ENCODE results near the gene TNFRSF9.
"Not testable (repeated sequence)": the region's sequence is repeated elsewhere in the genome, so short reads cannot be mapped to it uniquely, and the experiment has no call there.

The TNFRSF9 gene

DNA sequence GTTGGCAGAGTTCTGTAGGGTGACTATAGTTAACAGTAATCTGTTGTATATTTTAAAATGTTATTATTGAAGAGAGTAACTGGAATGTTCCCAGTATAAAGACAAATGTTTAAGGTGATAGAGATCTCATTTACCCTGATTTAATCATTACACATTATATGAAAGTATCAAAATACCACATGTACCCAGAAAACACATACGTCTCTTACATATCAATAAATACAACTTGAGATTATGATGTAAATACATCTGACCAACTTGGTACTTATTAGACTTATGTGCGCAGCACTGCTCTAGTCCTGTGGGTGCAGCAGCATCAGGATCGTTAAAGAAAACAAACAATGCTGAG, 20.2 kb upstream of the TNFRSF9 start:
- no peak for DNase-seq

DNA sequence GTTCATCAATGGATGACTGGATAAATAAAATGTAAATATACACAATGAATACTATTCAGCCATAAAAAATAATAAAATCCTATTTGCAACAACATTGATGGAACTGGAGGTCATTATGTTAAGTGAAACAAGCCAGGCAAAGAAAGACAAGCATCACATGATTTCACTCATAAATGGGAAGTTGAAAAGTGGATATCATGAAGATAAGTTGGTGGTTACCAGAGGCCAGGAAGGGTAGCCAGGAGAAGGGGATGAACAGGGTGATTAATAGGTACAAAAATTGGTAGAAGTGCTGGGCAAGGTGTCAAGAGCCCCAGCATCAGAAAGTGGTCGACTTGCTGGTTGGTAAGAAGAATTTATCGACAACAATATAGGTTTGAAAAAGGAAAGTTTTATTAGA, 19.5 kb upstream of the TNFRSF9 start:
- no peak for DNase-seq

DNA sequence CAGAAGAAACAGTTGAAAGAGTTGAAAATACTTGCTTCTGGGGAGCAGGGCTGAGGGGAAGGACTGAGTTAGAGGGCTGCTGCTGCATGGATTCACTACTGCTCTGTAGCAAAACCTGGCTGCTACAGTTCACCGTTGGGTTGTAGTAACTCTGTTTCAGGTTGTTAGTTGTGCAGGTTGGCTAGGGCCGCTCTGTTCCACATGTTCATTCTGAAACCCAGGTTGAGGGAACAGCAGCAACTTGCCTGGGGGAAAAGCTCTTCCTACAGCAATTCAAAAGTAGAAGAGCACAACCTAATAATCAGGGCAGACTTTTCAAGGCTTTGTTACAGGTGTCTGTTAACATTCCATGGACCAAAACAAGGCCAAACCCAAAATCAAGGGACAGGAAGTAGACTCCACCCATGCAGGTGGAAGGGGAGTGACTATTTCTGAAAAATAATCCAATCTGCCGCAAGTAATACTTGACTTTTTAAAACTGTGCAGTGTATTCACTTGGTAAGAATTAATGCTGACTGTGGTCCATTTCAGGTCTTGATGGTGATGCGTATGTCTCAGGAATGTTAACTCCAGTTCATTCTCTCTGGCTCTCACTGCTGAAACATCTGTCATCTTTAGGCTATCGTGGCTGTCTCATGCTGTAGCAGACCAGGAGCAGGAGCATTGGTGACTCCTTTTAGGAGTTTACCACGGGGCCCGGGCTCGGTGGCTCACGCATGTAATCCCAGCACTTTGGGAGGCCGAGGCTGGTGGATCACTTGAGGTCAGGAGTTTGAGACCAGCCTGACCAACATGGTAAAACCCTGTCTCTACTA, 15.8 kb upstream of the TNFRSF9 start:
- DNase-seq, result no peak

DNA sequence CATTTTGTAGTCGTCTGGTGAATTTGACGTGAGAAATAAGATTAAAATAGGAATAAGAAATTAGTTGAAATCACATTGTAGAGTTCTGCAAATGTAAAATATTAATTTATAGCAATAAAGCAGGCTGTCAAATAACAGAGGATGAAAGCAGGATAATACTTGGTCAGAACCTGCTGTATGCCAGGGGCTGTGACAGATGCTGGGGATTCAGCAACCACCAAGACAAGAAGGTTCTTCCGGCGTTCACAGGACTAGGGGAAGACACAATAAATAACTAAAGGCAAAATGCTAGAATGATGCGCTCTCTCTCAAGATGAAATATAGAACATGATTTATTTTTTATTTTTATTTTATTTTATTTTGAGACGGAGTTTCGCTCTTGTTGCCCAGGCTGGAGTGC, 14.0 kb upstream of the TNFRSF9 start:
- DNase-seq, result no peak

DNA sequence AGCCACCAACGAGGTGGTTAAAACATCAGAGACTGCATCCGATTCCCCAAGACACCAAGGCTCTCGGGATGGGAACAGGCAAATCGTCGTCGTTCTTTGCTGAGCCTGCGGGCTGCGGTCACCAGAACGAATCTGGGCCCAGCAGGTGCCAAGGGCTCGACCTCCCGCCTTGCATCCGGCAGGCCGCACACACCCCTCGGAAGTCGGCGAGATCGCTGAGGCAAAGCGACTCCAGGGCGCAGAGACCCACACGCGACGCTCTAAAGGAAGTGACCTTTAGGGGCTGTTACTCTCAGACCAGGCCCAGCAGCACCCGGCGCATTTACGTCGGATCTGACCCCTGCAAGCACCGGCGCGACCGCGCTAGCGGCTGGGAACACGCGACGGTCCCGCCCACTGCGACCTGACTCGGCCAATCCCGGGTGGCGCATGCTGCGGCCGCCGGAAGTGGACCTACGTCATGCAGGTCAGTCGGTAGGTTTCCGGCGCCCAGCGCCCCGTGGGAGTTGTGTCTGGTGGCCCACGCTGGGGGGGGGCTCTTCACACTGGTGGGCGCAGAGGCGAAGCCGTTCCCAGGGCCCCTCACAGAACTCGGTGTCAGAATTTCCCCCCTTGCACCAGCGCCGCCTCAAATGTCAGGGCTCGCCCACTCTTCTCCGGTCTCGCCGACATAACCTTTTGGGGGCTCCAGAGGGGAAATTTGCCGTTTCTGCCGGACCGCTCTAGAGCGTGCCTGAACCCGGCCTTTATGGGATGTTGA, 13.4 kb upstream of the TNFRSF9 start:
- DNase-seq, result peak; percentile 95

DNA sequence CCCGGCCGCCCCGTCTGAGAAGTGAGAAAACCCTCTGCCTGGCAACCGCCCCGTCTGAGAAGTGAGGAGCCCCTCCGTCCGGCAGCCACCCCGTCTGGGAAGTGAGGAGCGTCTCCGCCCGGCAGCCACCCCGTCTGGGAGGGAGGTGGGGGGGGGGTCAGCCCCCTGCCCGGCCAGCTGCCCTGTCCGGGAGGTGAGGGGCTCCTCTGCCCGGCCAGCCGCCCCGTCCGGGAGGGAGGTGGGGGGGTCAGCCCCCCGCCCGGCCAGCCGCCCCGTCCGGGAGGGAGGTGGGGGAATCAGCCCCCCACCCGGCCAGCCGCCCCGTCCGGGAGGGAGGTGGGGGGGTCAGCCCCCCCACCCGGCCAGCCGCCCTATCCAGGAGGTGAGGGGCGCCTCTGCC, 12.2 kb upstream of the TNFRSF9 start:
- not testable (repeated sequence) for DNase-seq

DNA sequence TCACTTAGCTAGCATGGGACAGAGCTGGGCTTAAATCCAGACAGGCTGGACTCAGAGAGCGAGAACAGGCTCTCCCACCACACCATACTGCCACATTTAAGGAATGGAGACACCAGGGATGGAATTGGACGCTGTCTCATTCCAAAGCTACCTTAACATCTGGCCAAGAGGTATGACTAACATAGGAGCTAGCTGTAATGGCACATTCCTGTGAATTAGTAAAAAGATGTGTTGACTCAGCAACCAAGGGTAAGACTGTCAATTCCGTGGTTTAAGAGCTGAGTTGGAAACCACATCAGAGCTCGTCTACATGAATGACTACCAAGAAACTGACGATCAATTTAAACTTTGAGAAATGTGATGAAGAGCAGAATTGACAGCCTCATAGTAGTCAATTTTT, 8.3 kb upstream of the TNFRSF9 start:
- no peak for DNase-seq

DNA sequence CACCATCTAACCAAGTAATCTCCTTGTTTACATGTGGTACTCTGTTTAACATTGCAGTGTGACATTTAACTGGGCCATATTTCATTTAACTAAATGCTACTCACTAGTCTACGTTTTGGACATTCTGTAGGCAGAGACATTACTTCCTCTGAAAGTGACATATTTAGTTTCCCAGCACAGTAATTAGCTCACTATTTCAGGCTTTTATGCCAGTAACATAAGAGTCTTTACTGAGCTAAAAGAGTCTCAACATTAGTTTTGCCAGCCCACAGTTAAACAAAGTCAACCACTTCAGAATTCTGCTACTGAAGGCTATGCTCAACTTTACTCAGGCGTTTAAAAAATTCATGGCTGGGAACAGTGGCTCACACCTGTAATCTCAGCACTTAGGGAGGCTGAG, 2.6 kb upstream of the TNFRSF9 start:
- no peak for DNase-seq

DNA sequence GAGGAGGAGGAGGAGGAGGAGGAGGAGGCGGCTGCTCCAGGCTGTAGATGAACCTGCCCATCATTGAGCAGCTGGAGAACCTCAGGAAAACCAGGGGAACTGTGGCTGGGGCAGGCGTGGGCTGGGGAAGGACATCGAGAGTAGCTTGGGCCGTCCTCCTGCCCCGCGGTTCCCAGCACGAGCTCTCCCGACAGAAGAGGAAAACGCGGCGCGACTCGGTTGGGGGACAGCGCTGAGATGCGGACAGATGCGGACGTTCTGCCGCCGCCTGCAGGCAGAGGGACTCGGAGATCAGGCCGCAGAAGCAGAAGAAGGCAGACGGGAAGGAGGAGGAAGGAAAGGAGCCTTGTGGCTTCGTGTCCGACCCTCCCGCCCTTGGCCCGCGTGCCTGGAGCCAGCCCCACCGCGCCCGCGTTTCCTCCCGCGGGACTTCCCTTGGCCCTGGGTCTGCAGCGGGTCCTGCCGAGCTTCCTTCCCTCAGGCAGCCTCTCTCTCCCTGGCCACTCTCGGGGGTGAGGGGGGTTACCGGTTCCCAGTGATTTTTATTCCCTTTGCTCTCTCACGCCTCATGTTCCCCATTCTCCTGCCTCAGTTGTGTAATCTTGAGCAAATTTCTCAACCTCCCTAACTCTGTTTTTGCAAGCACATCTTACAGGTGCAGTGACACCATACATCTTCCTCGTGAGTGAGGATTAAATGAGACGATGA, 1.7 kb upstream of the TNFRSF9 start:
- DNase-seq, result peak; percentile 52

DNA sequence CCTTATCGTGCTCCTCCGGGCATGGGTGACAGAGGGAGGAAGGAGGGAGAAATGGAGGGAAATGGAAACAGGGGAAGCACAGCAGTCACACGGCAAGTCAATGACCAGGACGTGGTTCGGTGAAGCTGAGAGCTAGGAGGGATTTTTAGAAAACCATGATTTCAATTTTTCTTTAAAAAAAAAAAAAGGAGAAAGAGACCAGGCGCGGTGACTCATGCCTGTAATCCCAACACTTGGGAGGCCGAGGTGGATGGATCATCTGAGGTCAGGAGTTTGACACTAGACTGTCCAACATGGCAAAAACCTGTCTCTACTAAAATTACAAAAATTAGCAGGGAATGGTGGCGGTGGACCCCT, 776 bp upstream of the TNFRSF9 start:
- no peak for DNase-seq

DNA sequence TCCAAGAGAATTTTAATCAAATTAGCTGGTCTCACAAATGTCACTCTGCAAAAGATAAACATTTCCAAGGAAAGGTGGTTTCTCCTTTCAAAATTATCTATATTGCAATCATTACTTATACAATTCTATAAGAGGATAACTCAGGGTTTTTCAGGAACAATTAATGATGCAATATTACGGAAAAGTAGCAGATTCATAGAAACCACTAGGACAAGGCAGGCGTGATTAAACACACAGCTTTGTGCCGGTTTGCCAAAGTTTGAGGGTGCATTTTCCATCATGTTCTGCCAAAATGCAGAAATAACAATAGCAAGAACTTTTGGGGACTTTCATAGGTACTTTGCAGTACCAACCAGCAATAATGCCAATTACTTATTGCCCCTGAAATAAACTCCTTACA, 605 bp downstream of the TNFRSF9 start:
- no peak for DNase-seq

DNA sequence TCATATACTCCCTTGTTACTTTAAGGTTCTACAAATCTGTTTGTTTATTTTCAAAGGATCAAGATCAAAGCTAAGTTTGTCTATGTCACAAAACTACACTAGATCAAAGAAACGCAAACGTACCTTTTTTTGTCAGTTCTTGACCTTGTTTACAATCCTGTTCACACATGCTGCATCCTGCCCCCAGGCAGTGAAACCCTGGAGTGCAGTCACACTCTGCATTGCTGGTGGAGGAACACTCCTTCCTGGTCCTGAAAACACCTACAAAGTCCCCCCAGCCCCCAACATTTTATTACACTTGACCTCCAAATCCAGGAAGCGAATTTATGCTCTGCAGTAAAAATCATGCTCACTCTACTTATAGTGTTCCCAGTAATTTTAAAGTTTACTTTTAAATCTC, 2.6 kb downstream of the TNFRSF9 start:
- DNase-seq, result no peak

DNA sequence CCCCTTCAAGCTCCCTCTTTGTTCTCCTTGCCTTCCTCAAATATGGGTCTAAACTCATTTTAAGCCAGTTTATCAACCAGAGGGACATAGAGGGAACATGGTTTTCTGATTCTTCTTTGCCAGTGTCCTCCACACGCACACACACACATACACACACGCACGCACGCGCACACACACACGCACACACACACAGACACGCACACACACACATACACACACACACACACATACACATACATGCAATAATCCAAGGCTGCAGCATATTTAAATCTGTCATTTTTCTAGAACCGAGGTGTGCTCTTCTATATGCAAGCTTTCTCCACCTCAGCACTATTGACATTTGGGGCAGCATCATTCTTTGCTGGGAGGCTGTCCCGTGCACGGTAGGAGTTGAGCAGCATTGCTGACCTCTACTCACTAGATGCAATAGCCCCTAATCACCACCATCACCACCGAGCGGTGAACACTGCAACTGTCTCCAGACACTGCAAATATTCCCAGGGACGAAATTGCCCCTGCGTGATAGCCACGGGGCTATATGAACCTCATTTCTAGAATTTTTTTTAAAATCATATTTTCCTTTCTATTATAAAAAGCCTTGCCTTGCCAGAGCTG, 8.0 kb downstream of the TNFRSF9 start:
- DNase-seq, result no peak

DNA sequence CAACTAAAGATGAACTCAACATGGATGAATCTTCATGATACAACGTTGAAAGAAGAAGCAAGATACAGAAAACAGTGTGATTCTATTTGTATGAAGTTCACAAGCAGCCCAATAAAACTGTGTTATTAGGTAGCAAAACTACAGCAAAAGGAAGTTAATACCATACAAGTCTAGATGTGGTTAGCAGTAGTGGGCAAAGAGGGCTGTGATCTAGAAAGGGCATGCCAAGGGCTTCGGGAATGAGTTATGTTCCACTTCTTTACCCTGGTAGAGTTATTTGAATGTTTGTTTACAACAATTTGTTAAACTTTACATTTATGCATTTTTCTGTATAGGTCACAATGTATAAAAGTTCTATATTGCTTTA, 9.2 kb downstream of the TNFRSF9 start:
- DNase-seq, result no peak

DNA sequence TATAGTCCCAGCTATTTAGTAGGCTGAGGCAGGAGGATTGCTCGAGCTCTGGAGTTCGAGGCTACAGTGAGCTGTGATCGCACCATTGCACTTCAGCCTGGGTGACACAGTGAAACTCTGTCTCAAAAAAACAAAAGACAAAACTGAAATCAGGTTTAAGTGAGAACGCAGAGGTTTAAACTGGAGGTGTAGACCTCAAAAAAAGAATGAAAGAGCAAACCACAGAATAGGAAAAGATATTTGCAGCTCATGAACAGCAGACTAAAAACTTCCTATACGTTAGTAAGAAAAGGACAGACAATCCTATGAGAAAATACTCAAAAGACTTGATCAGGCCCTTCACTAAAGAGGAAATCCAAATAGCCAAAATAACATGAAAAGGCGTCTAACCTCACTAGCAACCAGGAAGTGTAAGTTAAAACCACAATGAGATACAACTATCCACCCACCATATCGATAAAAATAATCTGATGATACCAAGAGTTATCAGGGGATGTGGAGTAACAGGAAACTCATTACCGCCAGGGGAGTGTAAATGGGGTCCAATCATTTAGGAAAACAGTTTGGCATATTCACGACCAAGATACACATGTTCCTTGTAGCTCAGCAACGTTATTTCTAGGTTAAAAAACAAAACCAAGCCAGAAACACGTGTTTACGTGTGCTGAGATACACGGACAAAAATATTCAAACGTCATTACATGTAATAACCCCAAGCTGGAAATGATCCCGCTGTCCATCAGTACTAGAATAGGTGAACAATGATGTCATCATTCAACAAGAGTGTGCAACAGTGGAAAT, 9.8 kb downstream of the TNFRSF9 start:
- no peak for DNase-seq

DNA sequence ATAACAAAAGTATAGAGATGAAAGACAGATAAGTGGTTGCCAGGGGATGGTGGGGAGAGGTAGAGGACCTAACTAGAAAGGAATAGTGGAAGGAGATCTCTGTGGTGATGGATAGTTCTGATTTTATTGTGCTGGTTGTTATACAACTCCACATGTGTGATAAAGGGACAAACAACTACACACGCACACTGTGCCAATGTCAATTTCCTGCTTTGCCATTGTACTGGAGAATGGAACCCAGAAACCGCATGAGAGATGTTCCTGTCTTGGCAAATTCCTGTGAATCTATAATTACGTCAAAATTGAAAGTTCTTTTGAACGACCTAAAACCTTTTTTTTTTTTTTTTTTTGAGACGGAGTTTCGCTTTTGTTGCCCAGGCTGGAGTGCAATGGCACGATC, 11.0 kb downstream of the TNFRSF9 start:
- no peak for DNase-seq

DNA sequence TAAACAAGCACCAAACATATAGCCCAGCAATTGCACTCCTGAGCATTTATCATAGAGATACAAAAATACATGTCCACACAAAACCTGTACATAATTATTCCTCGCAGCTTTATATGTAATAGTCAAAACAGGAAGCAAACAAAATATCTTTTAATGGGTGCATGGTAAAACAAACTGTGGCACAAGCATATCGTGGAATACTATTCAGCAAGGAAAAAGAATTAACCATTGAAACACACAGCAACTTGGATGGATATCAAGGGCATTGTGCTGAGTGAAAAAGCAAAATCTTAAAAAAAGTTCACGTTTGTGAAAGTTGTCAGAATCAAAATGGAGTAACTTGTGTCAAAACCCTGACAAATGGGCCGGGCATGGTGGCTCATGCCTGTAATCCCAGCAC, 12.4 kb downstream of the TNFRSF9 start:
- no peak for DNase-seq

DNA sequence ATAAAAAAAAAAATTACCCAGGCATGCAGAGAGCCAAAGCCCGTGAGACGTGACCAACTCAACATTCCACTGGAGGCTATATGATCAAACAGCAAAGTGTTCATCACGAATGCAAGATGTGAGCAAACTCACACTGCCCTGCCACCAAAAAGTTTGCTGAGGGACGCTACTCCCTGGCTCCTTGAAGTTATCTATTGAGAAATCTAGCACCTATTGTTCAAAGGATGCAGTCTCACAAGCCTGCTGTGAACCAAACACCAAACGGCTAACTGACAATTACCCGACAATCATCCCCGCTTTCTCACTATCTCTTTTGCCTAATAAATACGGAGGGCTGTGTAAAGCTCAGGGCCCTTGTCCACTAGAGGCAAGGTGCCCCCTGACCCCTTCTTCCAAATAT, 13.6 kb downstream of the TNFRSF9 start:
- DNase-seq, result not testable (repeated sequence)

DNA sequence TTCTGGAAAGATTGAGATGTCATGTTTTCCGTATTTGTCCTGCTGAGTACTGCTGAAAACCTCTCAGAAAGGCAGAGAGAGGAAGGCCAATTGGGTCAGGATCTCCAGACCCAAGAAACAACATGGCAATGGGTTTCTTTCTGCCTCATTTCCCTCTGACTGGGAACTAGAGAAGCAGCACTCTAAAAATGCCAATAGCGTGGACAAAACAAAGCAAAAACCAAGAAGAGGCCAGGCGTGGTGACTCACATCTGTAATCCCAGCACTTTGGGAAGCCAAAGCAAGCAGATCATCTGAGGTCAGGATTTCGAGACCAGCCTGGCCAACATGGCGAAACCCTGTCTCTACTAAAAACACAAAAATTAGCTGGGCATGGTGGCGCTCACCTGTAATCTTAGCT, 18.3 kb downstream of the TNFRSF9 start:
- no peak for DNase-seq

DNA sequence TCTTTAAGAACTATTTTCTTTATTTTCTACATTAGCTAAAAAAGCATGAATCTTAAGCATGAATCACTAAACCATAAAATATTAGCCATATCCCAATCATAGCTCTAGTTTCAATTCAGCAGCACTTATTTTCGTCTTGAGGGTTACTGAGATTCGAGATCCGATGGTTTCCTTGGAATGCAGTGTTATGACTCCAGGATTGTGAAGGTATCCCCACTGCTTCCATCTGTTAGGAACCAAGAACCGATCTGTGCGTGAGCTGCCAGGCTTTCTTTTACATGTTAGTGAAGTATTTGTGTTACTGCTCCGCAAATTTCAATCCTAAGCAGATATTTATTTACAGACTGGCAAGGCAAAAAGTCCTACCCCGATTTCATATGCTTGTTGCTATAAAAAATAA, 18.8 kb downstream of the TNFRSF9 start:
- DNase-seq, result no peak

DNA sequence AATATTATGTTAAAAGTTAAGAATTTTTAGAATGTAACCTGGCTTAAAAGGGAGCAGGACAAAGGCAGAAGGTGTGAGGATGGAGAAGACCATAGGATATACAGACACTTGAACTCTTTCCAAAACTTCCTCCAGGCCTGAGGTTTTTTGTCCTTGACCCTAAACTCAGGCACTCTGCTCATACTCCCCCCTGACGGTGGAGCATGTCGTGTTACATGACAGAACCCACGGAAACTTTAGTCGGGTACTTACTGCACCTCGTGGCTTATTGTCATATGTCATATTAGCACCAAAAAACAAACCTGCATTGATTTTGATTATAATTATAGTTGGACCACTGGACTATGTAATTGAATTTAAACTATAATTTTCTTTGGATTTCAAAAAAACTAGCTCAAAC, 20.8 kb downstream of the TNFRSF9 start:
- no peak for DNase-seq

DNA sequence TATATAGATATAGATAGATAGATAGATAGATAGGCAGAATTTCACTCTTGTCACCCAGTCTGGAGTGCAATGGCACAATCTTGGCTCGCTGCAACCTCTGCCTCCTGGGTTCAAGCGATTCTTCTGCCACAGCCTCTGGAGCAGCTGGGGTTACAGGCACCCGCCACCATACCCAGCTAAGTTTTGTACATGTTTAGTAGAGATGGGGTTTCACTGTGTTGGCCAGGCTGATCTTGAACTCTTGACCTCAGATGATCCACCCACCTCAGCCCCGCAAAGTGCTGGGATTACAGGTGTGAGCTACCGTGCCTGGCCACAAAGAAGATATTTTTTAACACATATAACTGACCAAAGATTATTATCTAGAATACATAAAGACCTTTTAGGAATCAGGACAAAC, 22.7 kb downstream of the TNFRSF9 start:
- not testable (repeated sequence) for DNase-seq

DNA sequence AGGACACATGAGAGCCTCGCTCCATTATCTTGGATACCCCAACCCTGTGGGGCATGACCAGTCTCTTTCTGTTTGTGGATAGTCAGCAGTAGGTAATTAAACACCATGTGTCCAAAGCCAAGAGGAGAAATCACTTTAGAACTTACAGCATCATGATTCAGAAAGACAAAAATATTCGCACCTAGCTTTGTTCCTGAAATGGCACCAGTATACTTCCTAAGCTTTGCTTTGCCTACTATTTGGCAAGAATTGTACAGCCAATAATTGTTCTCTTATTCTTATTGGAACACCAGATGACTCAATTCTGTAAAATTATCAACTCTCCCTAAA, 24.2 kb downstream of the TNFRSF9 start:
- no peak for DNase-seq

All from activated CD8-positive, alpha-beta memory T cell treated with anti-CD3 and anti-CD28 coated beads, Interleukin-2, amount 50 U/mL, for 4 hours (primary cell).